Fibroblast of mammary gland (primary cell): ENCODE measurements around the gene PITPNM3.

Experiments
- DNase-seq: peaks from one replicate; pipeline ENCODE4 v3.0.0-alpha.2; 2010; ENCODE audit warnings: low read depth
- H3K4me3 ChIP-seq: 2 replicates; pipeline ENCODE4 v1.5.1; 2011; ENCODE audit warnings: low read depth, mild to moderate bottlenecking, low read length, moderate library complexity; ENCODE audit not compliant: control insufficient read depth
- TF ChIP-seq, protein P1 (sequence below): conservative IDR thresholded peaks from 2 replicates; pipeline ENCODE4 v1.5.1; 2011; ENCODE audit warnings: low read depth, low read length, inconsistent platforms; ENCODE audit not compliant: control insufficient read depth, insufficient read depth

The PITPNM3 gene

DNA sequence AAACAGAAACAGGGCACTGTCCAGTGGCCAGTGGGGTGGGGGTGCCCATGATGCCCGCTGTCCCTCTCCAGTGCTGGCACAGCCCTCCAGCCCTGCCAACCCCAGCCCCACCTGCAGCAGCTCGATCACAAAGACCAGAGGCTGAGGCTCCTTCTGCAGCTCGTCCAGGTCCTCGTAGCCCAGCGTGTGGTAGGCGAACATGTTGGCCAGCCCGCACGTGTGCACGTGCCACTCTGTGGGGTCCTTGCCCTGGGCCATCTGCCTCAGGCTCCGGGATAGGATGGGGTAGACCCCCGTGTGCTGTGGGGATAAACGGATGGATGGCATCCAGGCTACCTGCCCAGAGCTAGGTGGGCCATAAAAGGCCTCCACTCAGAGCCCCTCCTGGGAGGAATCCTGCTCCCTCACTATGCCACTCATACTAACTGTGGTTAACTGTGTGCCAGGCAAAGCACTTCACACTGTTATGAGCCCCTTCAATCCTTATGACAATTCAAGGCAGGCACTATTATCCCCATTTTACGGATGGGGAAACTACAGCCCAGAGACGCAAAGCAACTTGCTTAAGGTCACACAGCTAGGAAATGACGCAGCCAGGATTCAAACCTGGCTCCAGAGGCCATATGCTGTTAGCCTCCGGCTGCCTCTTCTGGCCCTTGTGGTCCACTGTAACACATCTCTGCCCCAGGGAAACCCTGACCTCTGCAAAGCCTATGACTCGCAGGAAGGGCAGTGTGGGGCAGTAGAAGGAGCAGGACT, 128.0 kb downstream of the PITPNM3 start:
- no peak for DNase-seq
- no peak overlapping the region for H3K4me3 ChIP-seq
- TF ChIP-seq, protein P1, sequence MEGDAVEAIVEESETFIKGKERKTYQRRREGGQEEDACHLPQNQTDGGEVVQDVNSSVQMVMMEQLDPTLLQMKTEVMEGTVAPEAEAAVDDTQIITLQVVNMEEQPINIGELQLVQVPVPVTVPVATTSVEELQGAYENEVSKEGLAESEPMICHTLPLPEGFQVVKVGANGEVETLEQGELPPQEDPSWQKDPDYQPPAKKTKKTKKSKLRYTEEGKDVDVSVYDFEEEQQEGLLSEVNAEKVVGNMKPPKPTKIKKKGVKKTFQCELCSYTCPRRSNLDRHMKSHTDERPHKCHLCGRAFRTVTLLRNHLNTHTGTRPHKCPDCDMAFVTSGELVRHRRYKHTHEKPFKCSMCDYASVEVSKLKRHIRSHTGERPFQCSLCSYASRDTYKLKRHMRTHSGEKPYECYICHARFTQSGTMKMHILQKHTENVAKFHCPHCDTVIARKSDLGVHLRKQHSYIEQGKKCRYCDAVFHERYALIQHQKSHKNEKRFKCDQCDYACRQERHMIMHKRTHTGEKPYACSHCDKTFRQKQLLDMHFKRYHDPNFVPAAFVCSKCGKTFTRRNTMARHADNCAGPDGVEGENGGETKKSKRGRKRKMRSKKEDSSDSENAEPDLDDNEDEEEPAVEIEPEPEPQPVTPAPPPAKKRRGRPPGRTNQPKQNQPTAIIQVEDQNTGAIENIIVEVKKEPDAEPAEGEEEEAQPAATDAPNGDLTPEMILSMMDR = no peak

DNA sequence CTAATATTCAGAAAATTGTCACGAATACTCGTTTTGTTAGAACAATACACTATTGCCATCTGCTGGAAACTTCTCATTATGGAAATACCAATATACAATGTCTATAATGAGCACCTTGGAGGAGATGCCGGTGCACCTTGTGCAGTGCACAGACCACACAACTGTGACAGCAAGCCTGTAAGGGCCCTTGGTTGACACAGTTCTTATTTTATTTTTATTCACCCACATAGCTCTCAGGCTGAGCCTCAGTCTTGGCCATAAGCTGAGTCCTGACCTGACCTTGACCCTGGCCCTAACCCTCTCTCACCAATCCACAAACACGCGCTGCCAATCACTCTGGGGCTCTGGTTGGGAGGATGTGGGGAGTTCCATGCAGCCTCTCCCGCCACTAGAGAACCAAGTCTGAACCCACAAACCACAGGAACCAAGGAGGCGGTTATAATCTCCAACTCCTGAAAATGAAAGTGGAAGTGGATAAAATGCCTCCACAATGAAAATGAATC, 129.0 kb downstream of the PITPNM3 start:
- DNase-seq = peak; percentile 17
- TF ChIP-seq, protein P1 = no peak
- no peak overlapping the region for H3K4me3 ChIP-seq

DNA sequence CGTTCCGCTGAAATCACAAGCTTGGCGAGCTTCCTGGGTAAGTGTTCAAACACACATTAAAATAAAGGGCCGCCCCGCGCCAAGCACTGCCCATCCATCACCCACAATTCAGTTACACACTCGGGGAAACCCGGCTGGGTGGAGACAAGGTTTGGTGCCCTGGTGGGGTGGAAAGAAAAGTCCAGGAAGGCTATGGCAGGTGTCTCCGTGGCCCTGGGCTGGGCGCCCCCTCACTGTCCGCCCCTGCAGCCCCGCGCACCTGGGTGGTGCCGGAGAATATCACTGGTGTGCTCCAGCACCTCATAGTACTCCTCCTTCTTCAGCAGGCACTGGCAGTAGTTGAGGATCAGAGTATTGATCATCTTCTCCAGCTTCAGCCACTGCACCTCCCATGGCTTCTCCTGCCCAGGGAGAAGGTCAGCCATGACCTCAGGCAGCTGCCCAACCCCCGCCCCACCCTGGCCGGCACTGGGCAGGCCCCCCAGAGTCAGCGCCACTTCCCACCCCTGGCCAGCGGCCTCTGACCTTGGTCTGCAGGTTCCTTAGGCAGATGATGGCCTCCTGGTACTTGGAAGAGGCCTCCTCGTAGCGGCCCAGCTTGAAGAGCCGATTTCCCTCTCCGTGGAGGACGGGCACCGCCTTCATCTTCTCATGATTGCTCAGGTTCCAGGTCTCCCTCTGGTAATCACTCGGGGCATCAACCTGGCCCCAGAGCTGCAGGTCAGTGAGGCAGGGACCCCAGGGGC, 129.8 kb downstream of the PITPNM3 start:
- DNase-seq = no peak
- no peak overlapping the region for H3K4me3 ChIP-seq
- TF ChIP-seq, protein P1 = no peak

DNA sequence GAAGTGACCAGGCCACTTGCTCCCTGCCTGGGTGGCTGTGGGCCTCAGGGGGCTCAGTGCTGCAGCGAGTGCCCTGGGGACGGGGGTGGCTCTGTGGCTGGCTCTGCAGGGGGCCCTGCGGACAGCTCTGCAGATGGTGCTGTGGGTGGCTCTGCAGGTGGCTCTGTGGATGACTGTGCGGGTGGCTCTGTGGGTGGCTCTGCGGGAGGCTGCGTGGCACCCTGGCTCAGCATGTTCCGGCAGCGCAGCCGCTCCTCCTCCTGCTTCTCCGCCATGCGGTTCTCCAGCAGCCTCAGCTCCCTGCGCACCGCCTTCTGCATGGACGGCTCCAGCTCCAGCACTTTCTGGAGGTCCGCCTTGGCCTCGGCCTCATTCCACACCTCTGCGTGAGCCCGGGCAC, 130.9 kb downstream of the PITPNM3 start:
- no peak for DNase-seq
- no peak overlapping the region for H3K4me3 ChIP-seq
- TF ChIP-seq, protein P1 = no peak

DNA sequence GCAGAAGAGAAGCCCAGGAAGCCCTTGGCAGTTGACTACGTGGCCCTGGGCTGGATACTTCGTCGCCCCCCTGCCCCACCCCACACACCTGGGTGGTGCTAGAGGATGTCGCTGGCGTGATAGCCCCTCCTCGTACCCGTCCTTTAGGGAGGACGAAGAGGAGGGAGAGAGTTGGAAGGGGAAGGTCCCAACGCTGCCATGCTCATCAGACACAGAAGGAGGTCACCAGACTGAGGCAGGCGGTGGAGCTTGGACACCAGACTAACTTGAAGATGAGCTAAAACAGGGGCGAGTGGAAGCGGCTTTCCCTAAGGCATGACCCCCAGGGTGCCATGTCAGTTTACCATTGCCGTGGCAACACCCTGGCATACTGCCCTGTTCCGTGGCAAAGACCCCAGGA, 132.4 kb downstream of the PITPNM3 start:
- TF ChIP-seq, protein P1 = no peak
- DNase-seq = no peak
- H3K4me3 ChIP-seq = no peak overlapping the region

DNA sequence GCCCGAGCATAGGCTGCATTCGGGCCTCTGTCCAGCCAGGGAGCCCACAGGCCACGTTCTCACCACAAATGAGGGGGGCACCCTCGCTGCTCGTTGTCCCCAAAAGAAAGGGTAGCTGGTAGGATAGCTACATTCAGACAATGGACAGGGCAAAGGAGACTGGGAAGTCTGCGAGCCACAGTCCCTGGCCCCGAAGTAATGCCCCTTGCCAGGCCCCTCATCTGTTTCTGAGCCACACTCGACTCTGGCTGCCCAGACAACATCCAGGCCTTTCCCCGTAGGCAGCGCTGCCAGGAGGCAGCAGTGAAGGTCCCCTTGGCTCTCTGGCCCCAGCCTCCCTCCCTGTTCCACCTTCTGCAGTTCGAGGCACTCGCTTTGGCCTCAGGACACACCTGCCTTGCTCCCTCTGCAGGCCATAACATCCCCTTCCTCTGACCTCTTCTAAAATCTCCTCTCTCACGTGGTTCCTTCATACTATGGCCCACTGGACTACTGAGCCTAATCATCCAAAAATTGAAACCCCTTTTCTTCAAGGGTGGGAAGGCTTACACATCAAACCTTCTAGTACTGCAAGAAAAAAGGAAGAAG, 133.6 kb downstream of the PITPNM3 start:
- no peak for DNase-seq
- no peak overlapping the region for H3K4me3 ChIP-seq
- TF ChIP-seq, protein P1 = no peak
